ENCODE measurements around the gene ITGA1.

- TF ChIP-seq CTCF (conservative IDR thresholded peaks at IDR 0.05 in 1 of 2, IDR thresholded peaks at IDR 0.05 in 1 of 2; ENCODE audit: low read depth in 1 of 2, low read length in 2 of 2) (no peak), EZH2 (IDR thresholded peaks at IDR 0.05; ENCODE audit: low read length, missing control alignments) (no peak)
These were observed 92.8 kb downstream of the ITGA1 start for GRCh38 chr5:52880541-52880940.
